ENCODE results near the gene HILPDA. TPM values are rescaled to one million over a fixed set of nuclear protein-coding genes. Genes with fewer than 3 reads are reported as not detected.

HILPDA gene
- total and polyA plus RNA-seq, 2 donors (not counting 3 experiments of a cell fraction or from before 2014, with no cell fraction given): 14.4 to 21.7 TPM

DNA sequence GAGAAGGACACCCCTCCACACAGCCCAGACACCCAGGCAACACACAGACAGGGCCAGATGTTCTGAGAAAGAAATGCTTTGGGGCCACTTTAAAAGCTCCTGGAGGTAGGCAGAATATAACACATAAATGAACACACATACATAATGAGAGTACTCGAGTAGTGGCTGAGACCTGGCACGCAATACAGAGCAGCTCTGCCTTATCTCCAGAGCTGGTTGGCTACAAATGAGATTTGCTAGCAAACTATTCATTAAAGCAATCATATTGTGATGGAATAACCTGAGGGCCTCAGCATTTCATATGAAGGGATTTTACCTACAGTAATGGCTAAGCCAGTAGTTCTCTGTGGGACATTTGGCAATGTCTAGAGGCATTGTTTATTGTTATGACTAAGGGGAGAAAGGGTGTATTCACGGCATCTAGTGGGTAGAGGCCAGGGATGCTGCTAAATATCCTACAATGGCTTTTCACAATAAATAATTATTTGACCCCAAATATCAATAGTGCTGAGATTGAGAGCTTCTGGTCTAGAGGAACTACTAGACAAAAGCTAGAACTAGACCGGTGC is 40.4 kb upstream of the HILPDA start:
- intact Hi-C loops (cut with micrococcal nuclease): no loop called here
- Histone ChIP-seq H3K9me1 (replicated peaks; ENCODE audit: control insufficient read depth, extremely low read depth, insufficient read depth, low read length) (no peaks in the 10 kb centered on the region), H3K36me3 (ENCODE audit: control insufficient read depth in 2 of 2, extremely low read depth in 1 of 2, insufficient read depth in 2 of 2, low read length in 2 of 2) (no peaks in the 10 kb centered on the region), H3K27me3 (ENCODE audit: control insufficient read depth in 2 of 2, insufficient read depth in 2 of 2, low read length in 2 of 2) (peaks cover 6 to 8% of the 10 kb centered on the region in 2 experiments), H3K4me3 (replicated peaks in 1 of 3; ENCODE audit: insufficient read depth in 1 of 3, low read depth in 1 of 3, low read length in 3 of 3) (no peak overlapping the region), H3K9ac (replicated peaks; ENCODE audit: extremely low read depth, insufficient read depth, low read length) (no peak overlapping the region), H3K4me1 (ENCODE audit: control insufficient read depth, extremely low read depth, insufficient read depth, low read length) (peaks cover 4% of the 10 kb centered on the region), H3K79me2 (ENCODE audit: control insufficient read depth, insufficient read depth, low read length) (no peaks in the 10 kb centered on the region), H4K20me1 (replicated peaks; ENCODE audit: control insufficient read depth, extremely low read depth, insufficient read depth, low read length) (no peaks in the 10 kb centered on the region), H3K27ac (ENCODE audit: insufficient read depth, low read depth, low read length) (no peak overlapping the region), H3K4me2 (ENCODE audit: insufficient read depth, low read length) (no peak overlapping the region), H2AFZ (ENCODE audit: low read depth, low read length) (no peak overlapping the region), H3K9me3 (replicated peaks; ENCODE audit: control insufficient read depth, insufficient read depth, low read length) (no peaks in the 10 kb centered on the region)
- POLR2A ChIA-PET: no interaction called here
- TF ChIP-seq JUN (IDR thresholded peaks at IDR 0.05; ENCODE audit: borderline replicate concordance, insufficient read depth, insufficient read length, low read depth): no peak
- TF ChIP-seq, protein P1, sequence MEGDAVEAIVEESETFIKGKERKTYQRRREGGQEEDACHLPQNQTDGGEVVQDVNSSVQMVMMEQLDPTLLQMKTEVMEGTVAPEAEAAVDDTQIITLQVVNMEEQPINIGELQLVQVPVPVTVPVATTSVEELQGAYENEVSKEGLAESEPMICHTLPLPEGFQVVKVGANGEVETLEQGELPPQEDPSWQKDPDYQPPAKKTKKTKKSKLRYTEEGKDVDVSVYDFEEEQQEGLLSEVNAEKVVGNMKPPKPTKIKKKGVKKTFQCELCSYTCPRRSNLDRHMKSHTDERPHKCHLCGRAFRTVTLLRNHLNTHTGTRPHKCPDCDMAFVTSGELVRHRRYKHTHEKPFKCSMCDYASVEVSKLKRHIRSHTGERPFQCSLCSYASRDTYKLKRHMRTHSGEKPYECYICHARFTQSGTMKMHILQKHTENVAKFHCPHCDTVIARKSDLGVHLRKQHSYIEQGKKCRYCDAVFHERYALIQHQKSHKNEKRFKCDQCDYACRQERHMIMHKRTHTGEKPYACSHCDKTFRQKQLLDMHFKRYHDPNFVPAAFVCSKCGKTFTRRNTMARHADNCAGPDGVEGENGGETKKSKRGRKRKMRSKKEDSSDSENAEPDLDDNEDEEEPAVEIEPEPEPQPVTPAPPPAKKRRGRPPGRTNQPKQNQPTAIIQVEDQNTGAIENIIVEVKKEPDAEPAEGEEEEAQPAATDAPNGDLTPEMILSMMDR (IDR thresholded peaks at IDR 0.05; ENCODE audit: extremely low read depth in 1 of 2, insufficient read depth in 1 of 2, low read depth in 1 of 2, low read length in 2 of 2): no peak
- TF ChIP-seq POLR2A (IDR thresholded peaks at IDR 0.05; ENCODE audit: low read depth, low read length): no peak
- no peak for TF ChIP-seq POLR2AphosphoS5 (IDR thresholded peaks at IDR 0.05; ENCODE audit: insufficient read depth, low read depth, low read length)
- TF ChIP-seq, protein P2, sequence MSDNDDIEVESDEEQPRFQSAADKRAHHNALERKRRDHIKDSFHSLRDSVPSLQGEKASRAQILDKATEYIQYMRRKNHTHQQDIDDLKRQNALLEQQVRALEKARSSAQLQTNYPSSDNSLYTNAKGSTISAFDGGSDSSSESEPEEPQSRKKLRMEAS (IDR thresholded peaks at IDR 0.05; ENCODE audit: insufficient read depth, insufficient read length): no peak
- TF ChIP-seq EZH2 (IDR thresholded peaks at IDR 0.05; ENCODE audit: borderline replicate concordance, low read depth, low read length, severe bottlenecking): no peak
- no peak for TF ChIP-seq MYC (IDR thresholded peaks at IDR 0.05; ENCODE audit: low read depth, low read length)
- TF ChIP-seq GATA2 (IDR thresholded peaks at IDR 0.05; ENCODE audit: insufficient read depth, insufficient read length, low read depth, low read length): no peak
- FAIRE-seq (no peak), DNase-seq (ENCODE audit: low read depth, low spot score) (no peak)
- dilution Hi-C loops (cut with MboI; ENCODE audit: extremely low pct_ligation_motif_present, low sequenced_read_pairs): no loop called here
- no TSS peak for BruUV-seq (replicated peaks)
- CTCF ChIA-PET: interaction anchor here (0.7 to 17.5 kb wide), 9 partner anchors 11 to 68 kb away, joined by 3 to 209 read pairs (median 5); no protein-coding TSS in a partner anchor

Data from endothelial cell of umbilical vein (primary cell).